ENCODE results near the gene BRWD1.

GRCh38 chr21:39311164-39311563, 2.3 kb downstream of the BRWD1 start:
- no peak for TF ChIP-seq CTCF (IDR thresholded peaks at IDR 0.05)
- TF ChIP-seq EP300 (IDR thresholded peaks at IDR 0.05) = no peak
- no peak for TF ChIP-seq POLR2AphosphoS5 (IDR thresholded peaks at IDR 0.05)

All from esophagus muscularis mucosa (tissue), 4 donors.